ENCODE data around the gene SAP30. TPM values are rescaled to one million over a fixed set of nuclear protein-coding genes. Genes with fewer than 3 reads are reported as not detected.
A peak's percentile ranks its signal among the peaks of the same experiment; 100 is the strongest.

The SAP30 gene
- total and polyA plus RNA-seq, 5 donors from 2014 or later, result 6.0 to 16.7 (median 8.4) TPM

DNA sequence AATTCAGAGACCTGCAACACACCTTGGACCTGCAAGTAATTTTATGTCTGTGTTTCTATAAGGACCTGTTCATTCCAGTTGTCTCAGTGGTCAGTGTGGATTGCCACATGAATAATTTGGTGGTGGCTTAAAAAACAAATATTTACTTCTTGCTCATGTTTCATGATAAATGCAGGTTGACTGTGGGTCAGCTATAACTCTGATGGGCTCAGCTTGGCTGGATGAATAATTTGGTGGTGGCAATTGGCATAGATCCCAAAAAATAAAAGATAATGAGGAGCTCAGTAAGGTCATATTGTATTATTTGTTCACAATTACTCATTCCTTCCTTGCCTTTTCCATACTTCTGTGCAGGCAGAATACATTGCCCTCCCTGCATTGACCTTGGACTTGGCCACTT is 47.1 kb downstream of the SAP30 start:
- no peaks in the 10 kb centered on the region for H3K36me3 ChIP-seq (ENCODE audit: control insufficient read depth, insufficient read depth, low read length)
- no peaks in the 10 kb centered on the region for H3K27me3 ChIP-seq (ENCODE audit: control insufficient read depth, insufficient read depth, low read length)
- ATAC-seq (ENCODE audit: low read depth in 2 of 2) (no peak), DNase-seq (no peak)
- no peak overlapping the region for H3K4me3 ChIP-seq (ENCODE audit: low read depth, low read length)
- no peaks in the 10 kb centered on the region for H3K9me3 ChIP-seq (ENCODE audit: control insufficient read depth in 2 of 2, low read length in 2 of 2)
- Mint-ChIP-seq H3K4me1 (peaks cover 0 to 6% (median 2%) of the 10 kb centered on the region in 4 donors), H3K9me3 (no peaks in the 10 kb centered on the region), H3K27me3 (peaks cover 11% of the 10 kb centered on the region), H3K27ac (no peak overlapping the region), H3K36me3 (no peaks in the 10 kb centered on the region), H3K4me3 (peak overlapping the region in 1 of 4 donors; percentile 70)
- H3K27ac ChIP-seq (ENCODE audit: insufficient read depth, low read length, poor library complexity, severe bottlenecking), result no peak overlapping the region
- H3K4me1 ChIP-seq (ENCODE audit: control insufficient read depth, insufficient read depth, low read length, poor library complexity, severe bottlenecking), result no peaks in the 10 kb centered on the region

DNA sequence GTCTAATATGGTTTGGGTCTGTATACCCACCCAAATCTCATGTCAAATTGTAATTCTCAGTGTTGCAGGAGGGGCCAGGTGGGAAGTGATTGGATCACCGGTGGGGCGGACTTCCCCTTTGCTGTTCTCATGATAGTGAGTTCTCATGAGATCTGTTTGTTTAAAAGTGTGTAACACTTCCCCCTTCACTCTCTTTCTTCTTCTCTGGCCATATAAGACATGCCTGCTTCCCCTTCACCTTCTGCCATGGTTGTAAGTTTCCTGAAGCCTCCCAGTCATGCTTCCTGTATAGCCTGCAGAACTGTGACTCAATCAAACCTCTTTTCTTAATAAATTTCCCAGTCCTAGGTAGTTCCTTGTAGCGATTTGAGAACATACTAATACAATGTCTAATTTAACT is 47.9 kb downstream of the SAP30 start:
- no peaks in the 10 kb centered on the region for H3K9me3 ChIP-seq (ENCODE audit: control insufficient read depth in 2 of 2, low read length in 2 of 2)
- DNase-seq, result no peak
- H3K4me1 ChIP-seq (ENCODE audit: control insufficient read depth, insufficient read depth, low read length, poor library complexity, severe bottlenecking), result no peaks in the 10 kb centered on the region

DNA sequence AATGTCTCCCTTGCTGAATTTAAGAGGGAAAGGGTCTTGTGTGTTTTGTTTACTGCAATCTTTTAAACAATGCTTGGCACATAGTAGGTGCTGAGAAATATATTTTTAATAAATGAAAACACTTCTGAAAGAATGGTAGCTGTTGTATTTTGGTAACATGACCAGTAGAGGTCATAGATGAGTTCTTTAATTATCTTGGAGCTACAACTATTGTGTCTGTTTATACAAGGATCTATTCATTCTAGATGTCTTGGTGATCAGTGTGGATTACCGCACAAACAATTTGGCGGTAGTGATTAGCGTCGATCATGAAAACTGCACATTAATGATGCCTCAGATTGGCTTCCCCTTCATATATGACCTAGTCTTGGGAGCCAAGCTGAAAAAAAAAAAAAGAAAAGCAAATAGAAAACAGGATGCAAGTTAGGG is 49.6 kb downstream of the SAP30 start:
- Mint-ChIP-seq H3K27ac (no peak overlapping the region), H3K27me3 (peaks cover 11% of the 10 kb centered on the region), H3K4me1 (peaks cover 0 to 6% (median 2%) of the 10 kb centered on the region in 4 donors), H3K4me3 (peak overlapping the region in 1 of 4 donors; percentile 66), H3K36me3 (no peaks in the 10 kb centered on the region), H3K9me3 (no peaks in the 10 kb centered on the region)
- Histone ChIP-seq H3K9me3 (ENCODE audit: control insufficient read depth in 2 of 2, low read length in 2 of 2) (no peaks in the 10 kb centered on the region), H3K4me1 (ENCODE audit: control insufficient read depth, insufficient read depth, low read length, poor library complexity, severe bottlenecking) (peaks cover under 1% of the 10 kb centered on the region), H3K4me3 (ENCODE audit: low read depth, low read length) (no peak overlapping the region), H3K27me3 (ENCODE audit: control insufficient read depth, insufficient read depth, low read length) (no peaks in the 10 kb centered on the region), H3K36me3 (ENCODE audit: control insufficient read depth, insufficient read depth, low read length) (no peaks in the 10 kb centered on the region), H3K27ac (ENCODE audit: insufficient read depth, low read length, poor library complexity, severe bottlenecking) (no peak overlapping the region)
- DNase-seq, result peak in 2 of 3 donors; percentile 12 to 38
- ATAC-seq (ENCODE audit: low read depth in 2 of 2), result no peak

More for the DNA sequence above, 47.9 kb downstream of the SAP30 start:
- peaks cover 11% of the 10 kb centered on the region for H3K27me3 Mint-ChIP-seq
- peaks cover 0 to 6% (median 2%) of the 10 kb centered on the region in 4 donors for H3K4me1 Mint-ChIP-seq
- no peak for ATAC-seq (ENCODE audit: low read depth in 2 of 2)
- no peaks in the 10 kb centered on the region for H3K36me3 Mint-ChIP-seq
- no peaks in the 10 kb centered on the region for H3K9me3 Mint-ChIP-seq
- Histone ChIP-seq H3K4me3 (ENCODE audit: low read depth, low read length) (no peak overlapping the region), H3K27me3 (ENCODE audit: control insufficient read depth, insufficient read depth, low read length) (no peaks in the 10 kb centered on the region), H3K27ac (ENCODE audit: insufficient read depth, low read length, poor library complexity, severe bottlenecking) (no peak overlapping the region), H3K36me3 (ENCODE audit: control insufficient read depth, insufficient read depth, low read length) (no peaks in the 10 kb centered on the region)
- H3K4me3 Mint-ChIP-seq, result no peak overlapping the region
- H3K27ac Mint-ChIP-seq, result no peak overlapping the region

GRCh38 chr4:173420801-173421200 is 50.0 kb downstream of the SAP30 start:
- Mint-ChIP-seq H3K27ac (no peak overlapping the region), H3K4me1 (peaks cover 0 to 9% (median 7%) of the 10 kb centered on the region in 4 donors), H3K9me3 (no peaks in the 10 kb centered on the region), H3K27me3 (peaks cover 11% of the 10 kb centered on the region), H3K36me3 (no peaks in the 10 kb centered on the region), H3K4me3 (no peak overlapping the region)
- DNase-seq, result no peak
- Histone ChIP-seq H3K9me3 (ENCODE audit: control insufficient read depth in 2 of 2, low read length in 2 of 2) (no peaks in the 10 kb centered on the region), H3K27me3 (ENCODE audit: control insufficient read depth, insufficient read depth, low read length) (no peaks in the 10 kb centered on the region), H3K4me3 (ENCODE audit: low read depth, low read length) (no peak overlapping the region), H3K27ac (ENCODE audit: insufficient read depth, low read length, poor library complexity, severe bottlenecking) (no peak overlapping the region), H3K36me3 (ENCODE audit: control insufficient read depth, insufficient read depth, low read length) (no peaks in the 10 kb centered on the region), H3K4me1 (ENCODE audit: control insufficient read depth, insufficient read depth, low read length, poor library complexity, severe bottlenecking) (peaks cover 5% of the 10 kb centered on the region)
- no peak for ATAC-seq (ENCODE audit: low read depth in 2 of 2)

- Mint-ChIP-seq H3K27ac (no peak overlapping the region), H3K36me3 (no peaks in the 10 kb centered on the region), H3K4me3 (no peak overlapping the region), H3K27me3 (peaks cover 5% of the 10 kb centered on the region), H3K4me1 (peaks cover 7 to 21% (median 19%) of the 10 kb centered on the region in 4 donors), H3K9me3 (no peaks in the 10 kb centered on the region)
- Histone ChIP-seq H3K36me3 (ENCODE audit: control insufficient read depth, insufficient read depth, low read length) (no peaks in the 10 kb centered on the region), H3K4me1 (ENCODE audit: control insufficient read depth, insufficient read depth, low read length, poor library complexity, severe bottlenecking) (peaks cover 6% of the 10 kb centered on the region), H3K27me3 (ENCODE audit: control insufficient read depth, insufficient read depth, low read length) (no peaks in the 10 kb centered on the region), H3K4me3 (ENCODE audit: low read depth, low read length) (peak overlapping the region; percentile 20), H3K9me3 (ENCODE audit: control insufficient read depth in 2 of 2, low read length in 2 of 2) (no peaks in the 10 kb centered on the region), H3K27ac (ENCODE audit: insufficient read depth, low read length, poor library complexity, severe bottlenecking) (no peak overlapping the region)
- no peak for DNase-seq
- ATAC-seq (ENCODE audit: low read depth in 2 of 2), result no peak
Measured at GRCh38 chr4:173424899-173425805, 54.4 kb downstream of the SAP30 start.

DNA sequence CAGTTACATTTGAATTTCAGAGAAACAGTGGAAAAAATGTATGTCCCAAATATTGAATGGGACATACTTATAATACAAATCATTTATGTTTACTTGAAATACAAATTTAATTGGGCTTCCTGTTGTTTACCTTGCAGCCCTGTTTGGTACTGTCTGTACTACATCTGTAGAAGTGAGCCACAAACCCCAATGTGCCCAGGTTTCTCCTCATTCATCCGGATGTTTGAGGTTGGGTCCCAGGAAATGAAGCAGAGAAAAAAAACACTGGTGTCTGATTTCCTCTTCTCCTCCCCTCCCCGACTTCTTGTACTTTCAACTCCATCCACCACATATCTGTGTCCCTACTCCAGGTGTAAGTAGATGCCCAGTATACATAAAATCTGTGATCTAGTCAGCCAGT is 55.3 kb downstream of the SAP30 start:
- Histone ChIP-seq H3K36me3 (ENCODE audit: control insufficient read depth, insufficient read depth, low read length) (no peaks in the 10 kb centered on the region), H3K27ac (ENCODE audit: insufficient read depth, low read length, poor library complexity, severe bottlenecking) (no peak overlapping the region), H3K4me1 (ENCODE audit: control insufficient read depth, insufficient read depth, low read length, poor library complexity, severe bottlenecking) (peaks cover 6% of the 10 kb centered on the region), H3K4me3 (ENCODE audit: low read depth, low read length) (no peak overlapping the region), H3K27me3 (ENCODE audit: control insufficient read depth, insufficient read depth, low read length) (no peaks in the 10 kb centered on the region), H3K9me3 (ENCODE audit: control insufficient read depth in 2 of 2, low read length in 2 of 2) (no peaks in the 10 kb centered on the region)
- Mint-ChIP-seq H3K27me3 (no peaks in the 10 kb centered on the region), H3K36me3 (no peaks in the 10 kb centered on the region), H3K9me3 (no peaks in the 10 kb centered on the region), H3K4me3 (no peak overlapping the region), H3K4me1 (peaks cover 7 to 18% (median 16%) of the 10 kb centered on the region in 4 donors), H3K27ac (peak overlapping the region in 1 of 3 donors; percentile 69)
- DNase-seq (peak in 1 of 3 donors; percentile 71), ATAC-seq (ENCODE audit: low read depth in 2 of 2) (peak in 1 of 2 donors; percentile 31)
